ENCODE data around the gene LAMC3. TPM values are rescaled to one million over a fixed set of nuclear protein-coding genes. Genes with fewer than 3 reads are reported as not detected.
"Not testable (repeated sequence)": the region's sequence is repeated elsewhere in the genome, so short reads cannot be mapped to it uniquely, and the experiment has no call there.

The LAMC3 gene
- total RNA-seq, 1 donor from 2014 or later: 2.6 TPM

- no peak for DNase-seq (ENCODE audit: low read depth in 2 of 2)
These were observed 16.9 kb upstream of the LAMC3 start for GRCh38 chr9:130991778-130992681.

DNA sequence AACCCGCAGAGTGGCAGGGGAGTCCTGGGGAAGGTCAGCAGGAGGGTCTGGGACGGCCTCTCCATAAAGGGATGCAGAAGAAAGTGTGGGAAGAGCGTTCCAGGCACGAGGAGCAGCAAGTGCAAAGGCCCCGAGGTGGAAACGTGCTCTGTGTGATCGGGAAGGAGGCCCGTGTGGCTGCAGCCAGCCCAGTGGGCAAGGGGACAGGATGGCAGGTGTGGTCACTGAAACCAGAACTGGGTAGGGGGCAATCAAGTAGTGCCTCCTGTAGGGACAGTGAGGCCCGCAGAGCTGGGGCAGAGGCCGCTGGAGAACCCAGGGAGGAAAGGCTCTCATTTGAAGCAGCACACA, 16.3 kb upstream of the LAMC3 start:
- no peak for DNase-seq (ENCODE audit: low read depth in 2 of 2)

DNA sequence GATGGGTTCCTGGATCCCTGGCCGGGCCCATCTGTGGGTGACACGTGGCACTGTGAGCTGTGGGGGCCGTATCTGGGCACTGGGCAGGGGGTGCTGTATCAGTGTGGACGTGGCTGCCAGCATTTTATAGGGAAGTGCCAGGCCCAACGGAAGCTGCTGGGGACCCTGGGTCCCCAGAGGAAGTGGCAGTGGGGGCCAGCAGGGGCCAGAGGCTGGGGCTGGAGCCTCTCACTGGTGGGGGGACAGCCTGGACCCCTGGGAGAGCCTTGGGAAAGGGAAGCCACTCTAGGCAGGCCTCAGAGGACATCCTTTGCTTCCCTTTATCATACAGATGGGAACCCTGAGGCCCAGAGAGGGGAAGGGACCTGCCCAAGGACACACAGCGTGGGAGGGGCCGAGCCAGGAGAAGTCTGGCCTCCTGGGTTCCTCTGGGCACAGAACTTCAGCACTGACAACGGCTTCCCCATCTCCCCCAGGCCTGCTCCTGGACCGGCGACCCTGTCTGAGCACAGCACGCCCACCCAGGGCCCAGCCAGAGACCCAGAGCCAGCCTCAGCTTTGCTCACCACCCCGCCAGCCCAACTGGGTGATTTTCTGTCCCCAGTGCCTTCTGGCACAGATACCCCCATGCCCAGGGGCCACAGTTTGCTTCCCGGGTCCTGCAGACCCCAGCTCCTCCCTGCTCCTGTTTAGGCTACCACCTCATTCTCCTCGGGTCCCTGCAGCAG, 15.5 kb upstream of the LAMC3 start:
- no peak for DNase-seq (ENCODE audit: low read depth in 2 of 2)

DNA sequence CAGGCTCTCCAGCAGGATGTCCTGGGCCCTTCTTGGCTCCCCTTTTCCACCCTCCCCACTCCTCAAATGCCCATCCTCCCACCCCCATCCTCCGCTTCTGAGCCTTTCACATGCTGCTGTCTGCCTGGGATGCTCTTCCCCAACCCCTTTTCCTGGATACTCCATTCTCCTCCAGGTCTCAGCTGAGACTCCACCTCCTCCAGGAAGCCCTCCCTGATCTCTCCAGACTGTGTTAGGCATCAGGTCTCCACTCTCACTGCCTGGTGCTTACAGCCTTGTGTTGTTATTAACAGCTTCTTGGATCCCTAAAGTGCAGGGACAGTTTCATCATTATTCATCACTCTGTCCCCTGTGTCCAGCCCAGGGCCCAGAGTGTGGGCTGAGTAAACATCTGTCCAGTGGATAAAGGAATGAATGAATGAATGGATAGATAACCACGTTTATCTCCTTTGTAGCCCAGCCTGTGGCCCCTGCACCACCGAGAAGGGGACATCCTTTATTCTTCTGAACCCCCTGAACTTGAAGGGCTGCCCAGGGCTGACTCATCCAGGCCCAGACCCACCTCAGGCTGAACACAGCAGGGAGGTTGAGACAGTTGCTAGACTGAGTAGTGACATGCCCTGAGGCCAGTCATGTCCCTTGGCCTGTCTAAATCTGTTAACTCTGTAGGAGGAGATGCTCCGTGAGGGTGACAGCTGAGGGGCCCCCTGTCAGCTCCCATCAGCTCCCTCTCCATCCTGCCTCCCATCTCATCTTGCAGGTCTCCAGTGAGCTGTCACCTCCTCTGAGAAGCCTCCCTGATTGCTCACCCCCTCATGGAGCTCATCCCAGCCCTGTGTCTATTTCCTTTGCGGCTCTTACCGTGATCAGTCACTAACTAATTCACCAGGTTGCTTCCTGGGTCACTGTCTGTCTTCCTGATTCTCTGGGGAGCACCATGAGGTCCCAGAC, 14.6 kb upstream of the LAMC3 start:
- DNase-seq (ENCODE audit: low read depth in 2 of 2): no peak

DNA sequence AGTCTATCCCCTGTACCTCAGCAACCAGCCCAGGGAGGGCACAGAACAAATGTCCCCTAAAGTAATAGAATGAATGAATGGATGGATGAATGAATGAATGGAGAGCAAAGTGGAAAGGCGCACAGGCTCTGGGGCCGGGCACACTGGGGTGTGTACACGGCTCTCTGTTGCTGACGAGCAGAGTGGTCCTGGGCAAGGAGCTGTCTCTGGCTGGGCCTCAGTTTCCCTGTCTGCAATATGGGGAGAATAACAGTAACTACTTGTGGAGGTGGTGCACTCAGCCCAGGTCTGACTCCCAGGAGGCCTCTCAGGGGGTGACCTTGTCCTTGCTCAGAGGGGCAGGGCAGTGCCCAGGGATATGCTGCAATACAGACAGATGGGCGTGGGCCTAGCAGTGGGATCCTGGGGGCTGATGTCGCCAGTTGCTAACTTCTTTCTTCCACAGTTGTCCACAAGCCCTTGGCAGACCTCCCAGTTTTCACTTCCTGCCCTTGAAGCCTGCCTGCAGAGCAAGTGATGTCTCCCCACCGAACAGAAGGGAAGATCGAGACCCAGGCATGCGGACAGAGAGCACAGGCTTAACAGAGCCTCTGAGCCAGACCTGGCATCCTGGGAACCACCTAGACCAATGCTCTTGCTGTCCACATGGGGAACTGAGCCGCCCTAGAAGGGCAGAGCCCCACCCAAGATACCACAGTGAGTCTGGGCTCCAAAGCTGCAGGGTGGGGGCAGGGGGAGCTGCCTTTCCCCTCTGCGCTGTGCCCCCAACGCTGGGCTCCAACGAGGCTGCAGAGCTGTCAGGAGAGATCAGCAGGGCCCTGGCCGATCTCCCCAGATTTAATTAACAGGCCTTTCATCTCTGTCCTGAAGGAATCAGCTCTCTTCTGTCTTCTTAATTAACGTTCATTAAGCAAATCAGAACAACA, 13.6 kb upstream of the LAMC3 start:
- peak in 1 of 2 donors; percentile 33 for DNase-seq (ENCODE audit: low read depth in 2 of 2)

- DNase-seq (ENCODE audit: low read depth in 2 of 2): no peak
These were observed 12.8 kb upstream of the LAMC3 start for GRCh38 chr9:130996205-130996604.

- DNase-seq (ENCODE audit: low read depth in 2 of 2): no peak
These were observed 12.1 kb upstream of the LAMC3 start for GRCh38 chr9:130996676-130997394.

DNA sequence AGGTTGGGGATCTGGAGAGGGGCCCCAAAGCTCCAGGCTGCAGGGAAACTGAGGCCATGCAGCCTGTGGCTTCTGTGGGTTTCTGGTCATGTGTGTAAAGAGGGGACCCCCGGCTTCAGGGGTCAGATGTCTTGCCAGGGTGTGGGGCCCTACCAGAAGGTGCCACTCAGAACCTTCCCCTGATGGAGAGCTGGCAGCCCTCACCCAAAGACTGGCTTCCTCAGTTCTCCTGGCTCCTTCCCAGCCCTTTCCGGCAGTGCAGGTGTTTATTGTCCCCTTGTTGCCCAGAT, 11.6 kb upstream of the LAMC3 start:
- DNase-seq (ENCODE audit: low read depth in 2 of 2): no peak

- peak; percentile 56 to 63 for DNase-seq (ENCODE audit: low read depth in 2 of 2)
These were observed 10.9 kb upstream of the LAMC3 start for GRCh38 chr9:130997925-130998596.

GRCh38 chr9:130998597-130999244, 10.3 kb upstream of the LAMC3 start:
- no peak for DNase-seq (ENCODE audit: low read depth in 2 of 2)

DNA sequence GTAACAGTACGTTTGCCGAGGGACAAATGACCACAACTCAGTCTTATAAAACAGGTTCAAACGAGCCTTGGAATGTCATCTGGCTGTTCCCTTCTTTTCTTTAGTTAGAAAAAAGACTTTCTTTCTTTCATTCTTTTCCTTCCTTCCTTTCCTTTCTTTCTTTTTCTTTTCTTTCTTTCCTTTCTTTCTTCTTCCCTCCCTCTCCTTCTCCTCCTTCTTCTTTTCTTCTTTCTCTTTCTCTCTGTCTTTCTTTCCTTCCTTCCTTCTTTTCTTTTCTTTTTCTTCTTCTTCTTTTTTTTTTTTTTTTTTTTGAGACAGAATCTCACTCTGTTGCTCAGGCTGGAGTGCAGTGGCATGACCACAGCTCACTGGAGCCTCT, 9.7 kb upstream of the LAMC3 start:
- DNase-seq (ENCODE audit: low read depth in 2 of 2): no peak

DNA sequence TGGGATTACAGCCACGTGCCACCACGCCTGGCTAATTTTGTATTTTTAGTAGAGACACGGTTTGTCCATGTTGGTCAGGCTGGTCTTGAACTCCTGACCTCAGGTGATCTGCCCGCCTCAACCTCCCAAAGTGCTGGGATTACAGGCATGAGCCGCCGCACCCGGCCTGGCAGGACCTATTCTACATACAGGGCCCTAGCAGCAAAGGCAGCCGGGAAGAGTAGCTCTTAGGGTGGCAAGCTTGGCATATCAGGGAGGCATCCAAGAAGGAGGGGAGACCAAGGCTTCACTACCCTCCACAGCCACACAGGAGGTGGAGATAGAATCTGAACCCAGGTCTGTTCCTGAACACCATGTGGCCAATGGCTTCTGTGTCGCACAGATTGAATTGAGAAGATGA, 8.4 kb upstream of the LAMC3 start:
- not testable (repeated sequence) for DNase-seq (ENCODE audit: low read depth in 2 of 2)

- DNase-seq (ENCODE audit: low read depth in 2 of 2): no peak
These were observed 8.0 kb upstream of the LAMC3 start for GRCh38 chr9:131001021-131001420.

DNA sequence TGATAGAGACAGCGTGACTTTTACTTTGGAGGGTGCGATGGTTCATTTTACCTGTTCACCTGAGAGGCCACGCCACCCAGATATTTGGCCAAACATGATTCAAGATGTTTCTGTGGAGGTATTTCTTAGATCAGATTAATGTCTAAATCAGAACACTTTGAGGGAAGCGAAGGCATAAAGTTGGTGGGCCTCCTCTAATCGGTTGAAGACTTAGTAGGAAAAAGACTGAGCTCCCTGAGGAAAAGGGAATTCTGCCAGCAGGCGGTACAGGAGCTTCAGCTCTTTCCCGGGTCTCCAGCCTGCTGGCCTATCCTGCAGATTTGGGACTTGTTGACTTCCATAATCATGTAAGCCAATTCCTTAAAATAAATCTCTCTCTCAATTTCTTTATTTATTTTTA, 7.0 kb upstream of the LAMC3 start:
- no peak for DNase-seq (ENCODE audit: low read depth in 2 of 2)

DNA sequence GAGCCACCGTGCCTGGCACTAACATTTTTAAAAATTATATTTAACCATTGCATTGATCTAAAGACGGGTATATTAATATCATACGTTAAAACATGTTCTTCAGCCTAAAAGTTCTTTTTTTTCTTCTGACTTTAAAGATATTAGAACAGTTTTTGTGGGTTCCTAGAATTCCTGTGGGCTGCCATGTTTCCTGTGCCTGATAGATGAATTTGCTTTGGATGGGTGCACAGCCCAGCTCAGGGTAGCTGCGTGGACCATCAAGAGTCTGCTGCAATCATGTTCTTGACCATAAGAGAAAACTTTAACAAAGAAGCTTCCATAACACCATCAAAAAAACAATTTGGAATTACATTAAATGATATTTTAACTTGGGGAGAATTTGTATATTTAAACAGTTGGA, 2.4 kb upstream of the LAMC3 start:
- no peak for DNase-seq (ENCODE audit: low read depth in 2 of 2)

GRCh38 chr9:131008086-131008485, 888 bp upstream of the LAMC3 start:
- DNase-seq (ENCODE audit: low read depth in 2 of 2): no peak

DNA sequence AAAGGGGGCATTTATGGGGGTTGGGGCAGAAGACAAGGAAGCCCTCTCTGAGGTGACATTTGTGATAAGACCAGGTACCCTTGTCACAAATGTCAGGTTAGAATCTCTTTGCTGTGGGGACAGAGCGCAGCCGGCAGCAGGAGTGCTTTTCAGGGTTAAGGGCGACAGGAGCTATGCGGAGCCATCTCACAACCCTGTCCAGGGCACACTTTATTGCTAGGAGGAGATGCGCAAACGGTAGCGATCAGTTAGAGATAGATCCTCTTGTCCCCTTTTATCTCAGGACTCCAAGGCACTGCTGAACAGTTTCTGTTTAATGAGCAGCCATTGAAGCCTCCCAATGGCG, 438 bp upstream of the LAMC3 start:
- no peak for DNase-seq (ENCODE audit: low read depth in 2 of 2)

DNA sequence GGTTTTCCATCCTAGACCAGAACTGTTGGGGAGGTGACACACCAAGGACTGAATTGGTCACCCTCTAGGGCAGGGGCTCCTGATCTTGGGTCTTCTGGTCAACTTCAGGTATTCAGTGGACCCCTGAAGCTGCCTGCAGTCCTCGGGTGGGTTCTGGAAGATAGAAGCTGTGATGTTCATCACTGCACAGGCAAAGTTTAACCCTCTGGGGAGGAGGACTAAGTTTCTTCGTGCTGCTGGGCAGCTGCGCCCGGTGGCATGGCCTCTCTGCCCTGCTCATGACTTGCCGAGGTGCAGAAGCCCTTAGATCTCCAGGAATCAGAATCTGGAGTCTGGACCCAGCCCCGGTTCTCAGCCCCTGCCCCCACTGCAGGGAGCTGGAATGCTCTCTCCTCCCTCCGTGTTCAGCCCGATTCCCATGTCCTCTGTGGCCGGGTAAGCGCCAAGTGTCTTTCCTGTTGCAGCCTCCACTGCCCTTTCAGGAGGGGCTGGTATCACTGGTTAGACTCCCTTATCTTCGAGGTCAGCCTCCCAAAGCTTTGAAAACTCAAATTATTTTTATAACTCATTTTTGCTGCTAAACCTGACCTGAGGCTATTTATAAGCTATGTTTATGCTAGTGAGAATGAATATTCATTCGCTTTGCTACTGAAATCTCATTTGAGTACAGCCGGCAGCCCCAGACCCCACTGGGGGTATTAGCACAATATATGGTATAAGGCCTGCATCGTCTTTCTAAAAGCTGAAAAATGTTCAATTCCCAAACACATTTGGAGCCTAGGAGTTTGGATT, 1.7 kb downstream of the LAMC3 start:
- no peak for DNase-seq (ENCODE audit: low read depth in 2 of 2)
